NCI-H510A treated with DMSO at 0.1 percent for 48 hours (cell line): ENCODE measurements around the gene IMMT.
A peak's percentile ranks its signal among the peaks of the same experiment; 100 is the strongest.
"Not testable (repeated sequence)": the region's sequence is repeated elsewhere in the genome, so short reads cannot be mapped to it uniquely, and the experiment has no call there.

Source experiments
- DNase-seq: peaks from one replicate; lab custom pipeline; 2025; lab: John Stamatoyannopoulos, UW

IMMT gene

DNA sequence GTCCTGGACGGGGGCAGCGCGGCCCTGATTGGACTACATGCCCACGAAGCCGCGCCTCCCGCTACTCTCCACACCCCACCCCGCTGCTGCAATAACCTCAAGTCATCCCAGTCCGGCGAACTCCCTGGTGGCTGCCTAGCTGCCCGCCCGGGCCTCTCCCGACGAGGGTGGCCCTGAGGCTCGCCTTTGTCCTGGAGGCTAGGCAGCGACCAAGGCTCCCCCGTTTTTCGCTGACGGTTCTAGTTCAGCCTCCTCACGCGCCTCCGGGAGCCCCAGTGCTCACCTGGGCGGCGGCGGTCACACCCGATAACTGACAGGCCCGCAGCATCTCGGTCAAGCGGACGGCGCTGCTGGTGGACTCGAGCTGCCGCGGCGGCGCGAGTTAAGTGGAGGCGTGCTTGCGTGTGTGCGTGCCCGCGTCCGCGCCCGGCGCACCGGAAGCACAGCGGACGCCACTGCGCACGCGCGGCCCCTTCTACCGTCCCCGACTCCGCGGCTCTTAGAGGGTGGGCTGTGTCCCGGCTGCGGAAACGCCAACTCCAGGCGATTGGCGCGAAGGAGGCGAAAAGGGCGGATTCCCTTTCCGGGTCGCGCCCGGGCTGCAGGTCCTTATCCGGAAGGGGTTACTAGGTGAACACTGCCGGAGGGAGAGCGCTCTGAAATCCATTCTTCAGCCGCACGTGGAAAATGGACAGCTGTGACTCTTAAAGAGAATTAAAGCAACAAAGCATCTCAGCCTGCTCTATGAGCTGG lies at the start of gene IMMT:
TSS of gene IMMT (minus strand) at position 408 of the 753 bp plus-strand sequence. CDS start at position 328, 80 bp downstream.
- DNase-seq = peak; percentile 97

DNA sequence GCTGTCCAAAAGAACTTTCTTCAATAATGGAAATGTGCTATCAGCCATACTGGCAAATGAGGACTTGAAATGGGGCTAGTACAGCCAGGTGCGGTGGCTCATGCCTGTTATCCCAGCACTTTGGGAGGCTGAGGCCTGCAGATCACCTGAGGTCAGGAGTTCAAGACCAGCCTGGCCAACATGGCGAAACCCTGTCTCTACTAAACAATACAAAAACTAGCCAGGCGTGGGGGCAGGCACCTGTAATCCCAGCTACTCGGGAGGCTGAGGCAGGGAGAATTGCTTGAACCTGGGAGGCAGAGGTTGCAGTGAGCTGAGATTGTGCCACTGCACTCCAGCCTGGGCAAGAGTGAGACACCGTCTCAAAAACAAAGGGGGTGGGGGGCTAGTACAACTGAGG lies 49.5 kb upstream of the IMMT start:
- DNase-seq = not testable (repeated sequence)

DNA sequence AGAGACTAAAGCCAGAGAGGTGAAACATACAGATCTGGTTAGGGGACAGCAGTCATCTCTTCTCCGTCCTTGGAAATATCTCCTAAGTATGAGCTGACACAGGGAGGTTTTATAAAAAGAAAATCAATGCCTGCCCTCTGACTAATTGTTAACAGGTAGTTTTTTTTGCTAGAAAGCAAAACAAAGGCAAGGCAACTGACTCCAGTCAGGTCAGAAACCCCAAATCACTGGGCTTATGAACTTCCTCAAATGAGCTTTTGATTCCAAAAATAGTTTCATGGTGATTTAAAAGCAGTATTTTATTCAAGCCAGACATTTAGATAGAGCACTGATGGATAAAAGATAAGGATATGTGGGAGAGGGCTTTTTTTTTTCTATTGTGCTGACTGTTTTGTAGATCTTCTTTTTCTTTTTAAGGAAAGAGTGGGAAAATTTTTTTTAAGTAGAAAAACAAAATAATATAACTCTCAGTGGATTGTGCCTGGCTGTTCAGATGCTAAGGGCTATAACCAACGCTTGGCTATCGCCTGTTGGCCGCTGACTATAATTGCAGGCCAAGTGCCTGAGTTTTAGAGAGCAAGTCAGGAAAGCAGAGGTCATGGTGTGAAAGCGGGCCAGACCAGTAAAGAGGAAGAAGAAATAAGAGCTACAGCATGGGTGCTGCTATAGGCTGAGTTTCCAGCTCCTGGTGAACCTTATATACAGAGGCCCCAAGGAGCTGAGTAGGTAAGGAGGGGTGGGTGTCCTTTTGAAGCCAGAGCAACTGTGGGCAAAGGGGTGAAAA lies 48.9 kb upstream of the IMMT start:
- DNase-seq = no peak

DNA sequence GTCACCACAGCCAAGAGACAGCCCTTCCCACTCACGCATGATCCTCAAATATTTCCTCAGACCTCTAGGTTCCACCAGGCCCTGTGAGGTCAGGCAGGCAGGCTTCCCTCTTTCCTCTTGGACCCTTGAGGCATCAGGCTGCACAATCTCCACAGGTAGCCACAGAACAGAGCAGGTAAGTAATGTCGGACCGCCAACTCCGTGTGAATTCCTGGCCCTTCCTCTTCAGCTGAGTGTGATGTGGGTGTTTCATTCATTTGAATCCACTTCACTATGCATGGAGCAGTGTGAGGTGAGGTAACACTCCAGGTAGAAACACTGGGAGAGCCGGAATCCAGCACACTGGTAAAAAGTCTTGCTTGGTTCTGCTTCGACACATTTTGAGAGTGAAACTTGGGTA lies 48.0 kb upstream of the IMMT start:
- DNase-seq = no peak

DNA sequence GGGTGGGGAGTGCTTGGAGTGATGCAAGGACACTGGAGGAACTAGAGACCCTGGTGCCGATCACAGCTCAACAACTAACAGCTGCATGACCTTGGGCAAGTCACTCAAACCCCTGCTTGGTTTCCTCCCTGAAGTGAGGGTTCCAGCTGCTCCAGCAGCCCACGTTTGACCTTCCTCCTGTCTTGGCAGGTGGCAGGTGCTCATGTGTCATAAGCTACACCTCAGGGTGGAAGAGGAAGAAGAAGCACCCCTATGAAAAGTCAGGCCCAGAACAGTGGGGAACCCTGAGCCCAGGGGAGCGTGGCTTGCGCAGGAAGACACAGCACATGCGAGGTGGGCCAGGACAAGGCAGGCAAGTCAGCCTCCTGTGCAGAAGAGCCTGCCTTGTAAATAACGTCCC lies 46.3 kb upstream of the IMMT start:
- no peak for DNase-seq

DNA sequence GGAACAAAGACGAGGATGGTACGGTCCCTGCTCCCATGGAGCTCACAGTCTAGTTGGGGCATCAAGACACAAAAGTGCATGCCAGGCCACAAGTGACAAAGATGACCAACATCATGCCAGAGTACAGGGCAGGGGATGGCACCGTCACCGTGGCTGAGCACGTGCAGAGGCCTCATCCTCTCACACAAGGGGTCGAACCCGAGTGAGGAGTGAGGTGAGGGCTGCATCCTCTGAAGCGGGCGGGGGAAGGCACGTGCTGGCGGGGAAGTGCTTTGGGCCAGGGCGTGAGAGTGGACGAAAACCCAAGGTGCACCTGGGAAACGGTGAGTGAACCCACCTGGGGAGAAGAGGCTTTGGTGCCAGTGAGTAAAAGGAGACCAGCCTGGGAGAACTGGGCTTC lies 45.0 kb upstream of the IMMT start:
- DNase-seq = no peak

DNA sequence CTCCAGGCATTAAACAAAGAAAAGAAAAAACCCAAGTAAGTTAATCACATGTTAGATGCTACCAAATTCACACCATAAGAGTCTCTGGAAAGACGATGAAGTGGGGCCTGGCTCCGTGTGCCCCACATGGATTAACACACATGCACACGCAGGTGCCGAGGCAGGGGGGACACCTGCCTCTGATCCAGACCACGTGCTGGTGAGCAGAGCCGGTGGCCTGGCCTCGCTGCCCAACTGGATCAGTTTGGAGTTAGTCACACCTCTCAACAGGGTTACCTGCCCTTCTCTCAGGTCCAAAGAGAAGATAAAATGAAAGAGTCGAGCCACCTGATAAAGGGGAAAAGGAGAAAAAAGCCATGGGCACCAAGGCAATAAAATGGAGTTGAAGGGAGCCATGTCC lies 44.5 kb upstream of the IMMT start:
- no peak for DNase-seq

DNA sequence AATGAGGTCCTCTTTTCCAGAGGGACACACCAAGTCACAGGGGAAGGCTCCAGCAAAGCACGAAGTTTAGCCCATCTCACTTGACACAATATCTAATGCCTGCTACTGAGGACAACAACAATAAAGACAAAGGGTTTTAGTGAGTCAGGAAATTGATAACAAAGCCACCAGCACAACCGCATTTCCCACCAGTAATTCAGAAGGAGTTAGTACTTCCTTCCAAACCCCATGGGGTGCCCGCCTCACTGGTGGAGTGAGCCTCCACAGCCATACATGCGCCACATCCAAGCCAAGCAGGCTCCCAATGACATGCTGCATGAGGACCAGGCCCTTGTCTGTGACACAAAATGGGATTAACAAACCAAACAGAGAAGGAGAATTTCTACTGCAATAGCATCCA lies 44.1 kb upstream of the IMMT start:
- DNase-seq = no peak

DNA sequence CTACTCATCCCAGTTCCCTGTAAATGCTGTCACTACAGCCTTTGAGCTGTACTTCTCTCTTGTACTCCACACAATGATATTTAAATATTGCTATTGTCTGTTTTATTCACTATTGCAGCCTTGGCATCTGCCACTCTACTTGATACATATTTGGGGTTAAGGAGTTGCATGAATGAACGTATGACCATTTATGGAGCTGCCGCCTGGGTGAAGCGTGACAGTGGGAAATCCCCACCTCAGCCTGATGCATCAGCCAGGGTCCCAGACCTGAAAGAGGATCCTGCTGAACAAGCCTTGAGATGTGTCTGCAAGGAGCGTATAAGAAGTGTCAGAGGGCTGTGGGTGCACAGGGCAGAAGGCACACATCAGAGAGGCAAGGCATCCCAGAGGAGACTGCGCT lies 43.1 kb upstream of the IMMT start:
- DNase-seq = no peak

DNA sequence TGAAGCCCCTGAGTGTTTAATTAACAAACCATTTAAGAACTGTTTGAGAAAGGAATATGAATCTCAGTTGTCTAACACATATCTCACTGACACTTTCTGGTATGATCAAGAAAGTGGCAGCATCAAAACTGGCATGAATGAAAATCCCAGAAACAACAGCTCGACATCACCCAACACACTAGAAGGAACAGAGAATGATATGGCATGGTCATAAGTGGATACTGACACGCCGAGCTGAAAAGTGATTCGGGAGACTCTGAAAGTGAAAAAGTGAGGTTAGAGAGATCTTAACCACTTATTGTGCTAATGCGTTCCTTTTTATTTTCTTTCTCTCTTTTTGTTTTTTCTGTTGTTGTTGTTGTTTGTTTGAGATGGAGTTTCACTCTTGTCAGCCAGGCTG lies 41.9 kb upstream of the IMMT start:
- DNase-seq = no peak

DNA sequence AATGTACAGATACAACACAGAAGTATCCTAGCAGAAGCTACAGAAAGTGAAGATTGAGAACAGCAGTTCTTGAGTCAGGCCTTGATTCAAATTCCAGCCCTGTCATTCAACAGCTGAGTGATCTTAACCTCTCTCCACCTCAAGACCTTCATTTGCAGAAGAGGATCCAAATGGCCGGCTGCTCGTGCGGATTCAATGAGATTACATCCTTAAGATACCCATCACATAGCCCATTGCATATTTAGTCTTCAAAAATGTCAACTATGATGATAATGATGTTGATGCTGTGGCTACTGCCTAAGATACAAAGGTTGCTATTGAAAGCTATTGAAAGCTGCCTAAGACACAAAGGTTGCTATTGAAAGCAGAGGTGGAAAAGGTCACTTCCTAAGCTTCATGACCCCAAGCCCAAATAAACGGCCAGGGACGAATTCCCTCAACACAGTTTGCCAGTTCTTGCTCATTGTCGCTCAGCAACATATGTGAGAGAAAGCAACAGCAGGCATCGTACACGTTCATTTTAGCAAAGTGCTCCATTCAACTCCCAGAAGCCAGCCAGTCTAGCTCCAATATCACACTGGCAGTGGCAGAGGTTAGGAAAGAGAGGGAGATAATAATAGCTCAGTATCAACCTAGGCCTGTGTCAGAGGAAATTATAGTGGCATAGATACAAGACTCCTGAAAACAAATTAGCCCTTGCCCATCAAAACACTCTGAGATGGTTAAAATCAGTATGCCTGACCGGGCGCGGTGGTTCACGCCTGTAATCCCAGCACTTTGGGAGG lies 40.1 kb upstream of the IMMT start:
- no peak for DNase-seq

DNA sequence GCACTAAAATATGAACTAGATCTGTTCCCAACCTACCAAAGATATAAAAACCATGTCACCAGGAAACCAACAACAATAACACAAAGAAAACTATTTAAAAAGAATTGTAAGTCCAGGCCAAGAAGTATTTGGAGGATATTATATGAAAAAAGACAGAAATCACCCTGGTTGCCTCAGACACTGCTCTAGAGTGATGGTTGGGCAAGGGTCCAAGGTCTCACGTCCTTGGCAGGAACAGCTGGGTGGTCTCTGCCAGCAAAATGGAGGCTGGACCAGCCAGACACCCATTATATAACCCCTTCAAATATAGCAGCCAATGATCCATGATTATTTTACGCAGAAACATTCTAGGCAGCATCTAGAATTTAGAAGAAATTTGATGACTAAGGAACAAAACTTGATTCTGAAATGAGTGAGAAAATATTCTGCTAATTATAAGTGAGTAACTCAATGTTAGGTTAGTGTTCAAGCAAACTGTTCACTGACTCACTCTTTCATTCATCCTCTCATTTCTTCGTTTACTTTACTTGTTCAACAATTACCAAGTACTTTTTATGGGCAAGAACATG lies 39.4 kb upstream of the IMMT start:
- DNase-seq = no peak

DNA sequence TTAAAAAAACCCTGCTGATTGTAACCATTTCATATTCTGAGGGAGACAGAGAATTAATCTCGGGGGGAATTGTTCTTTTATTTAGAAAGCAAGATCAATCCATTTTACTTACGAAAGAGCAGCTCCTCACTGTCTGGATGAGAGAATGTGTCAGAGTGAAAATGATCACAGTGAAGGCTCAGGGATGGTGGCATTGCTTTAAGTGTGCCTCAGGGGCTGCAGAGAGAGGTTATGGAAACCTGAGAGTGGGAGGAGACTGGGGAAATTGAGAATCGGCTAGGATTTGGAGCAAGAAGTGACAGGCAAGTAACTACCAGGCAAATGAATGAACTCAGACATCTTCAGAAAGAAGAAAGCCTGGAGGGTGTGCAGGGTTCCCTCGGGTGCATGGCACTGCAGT lies 38.2 kb upstream of the IMMT start:
- no peak for DNase-seq

DNA sequence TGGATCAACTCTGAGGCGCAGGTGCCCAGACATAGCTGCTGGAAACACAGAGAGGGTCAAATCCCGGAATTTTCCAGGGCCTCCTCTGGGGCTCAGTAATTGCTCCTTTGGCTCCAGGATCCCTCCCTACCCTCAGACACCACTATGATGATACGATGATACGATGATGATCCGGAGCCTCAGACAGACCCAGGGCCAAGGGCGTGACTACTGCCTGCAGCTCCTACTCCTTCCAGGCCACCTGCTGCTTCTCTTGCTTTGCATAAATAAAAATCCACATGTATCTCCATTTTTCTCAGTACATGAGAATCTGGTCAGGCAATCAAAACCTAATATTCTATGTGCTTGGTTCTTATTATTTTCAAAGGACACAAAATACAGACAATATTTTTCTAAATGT lies 37.6 kb upstream of the IMMT start:
- no peak for DNase-seq

DNA sequence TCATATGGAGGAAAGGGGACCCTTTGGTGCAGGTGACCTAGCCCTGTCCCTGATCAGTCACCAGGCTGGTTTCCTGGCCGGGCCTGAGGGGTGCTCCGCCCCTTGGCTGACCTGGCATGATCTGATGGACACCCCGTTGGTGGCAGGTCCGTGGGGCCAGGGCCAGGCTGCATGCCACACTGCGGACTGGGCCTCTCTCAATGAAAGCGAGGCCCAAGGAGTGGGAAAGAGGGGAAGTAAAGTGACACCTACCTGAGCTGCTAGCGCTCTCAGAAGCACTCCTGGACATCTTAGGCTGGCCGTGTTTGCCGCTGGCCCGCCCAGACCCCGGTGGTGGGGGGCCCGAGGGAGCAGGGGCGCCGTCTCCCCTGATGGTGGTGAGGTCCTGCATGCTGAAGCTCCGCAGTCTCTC lies 37.1 kb upstream of the IMMT start:
- no peak for DNase-seq

DNA sequence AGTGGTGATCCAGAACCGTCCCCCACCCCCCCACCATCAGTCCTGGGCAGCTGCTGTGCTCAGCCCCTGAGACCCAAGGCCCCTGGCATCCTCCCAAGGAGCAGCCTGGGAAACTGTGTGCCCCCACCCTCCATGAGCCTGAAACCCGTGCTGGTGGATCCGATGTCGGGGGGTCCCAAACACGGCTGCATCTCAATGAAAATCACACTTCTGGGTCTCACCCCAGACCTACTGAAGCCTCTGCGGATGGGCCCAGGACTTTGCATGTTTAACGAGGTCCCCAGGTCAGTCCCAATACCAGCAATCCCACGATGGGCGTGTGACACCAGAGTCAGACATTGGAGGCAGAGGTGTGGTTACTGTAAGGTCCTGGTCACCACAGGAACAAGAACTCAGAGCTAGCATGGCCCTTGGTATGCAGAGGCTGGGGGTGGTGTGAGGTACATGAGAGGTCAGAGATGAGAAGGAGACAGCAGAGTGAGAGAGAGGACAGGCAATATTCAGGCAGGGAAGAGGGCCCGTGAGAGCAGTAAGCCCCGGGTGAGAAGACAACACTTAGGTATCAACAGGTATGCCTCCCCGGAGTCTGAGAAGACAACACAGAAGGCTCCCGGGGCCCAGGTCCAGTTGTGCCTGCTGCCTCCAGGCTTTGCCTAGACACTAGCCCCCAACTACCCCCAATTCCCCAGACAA lies 36.6 kb upstream of the IMMT start:
- no peak for DNase-seq

DNA sequence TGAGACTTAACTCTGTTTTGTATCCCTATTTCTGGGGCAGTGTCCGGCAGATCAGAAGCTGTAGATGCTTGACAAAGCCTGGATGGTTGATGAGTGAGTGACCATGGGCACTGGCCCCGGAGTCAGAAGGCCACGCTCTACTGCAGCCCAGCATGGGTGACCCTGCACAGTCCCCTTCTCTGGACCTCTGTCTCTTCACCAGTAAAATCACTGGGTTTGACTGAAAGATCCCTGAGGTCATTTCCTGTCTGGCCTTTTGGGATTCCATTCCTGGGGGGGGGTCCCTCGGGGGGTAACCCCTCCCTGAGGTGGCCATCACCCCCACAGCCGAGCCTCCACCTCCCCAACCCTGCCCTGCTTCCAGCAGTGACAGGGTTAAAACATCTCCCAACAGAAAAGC lies 35.7 kb upstream of the IMMT start:
- no peak for DNase-seq

DNA sequence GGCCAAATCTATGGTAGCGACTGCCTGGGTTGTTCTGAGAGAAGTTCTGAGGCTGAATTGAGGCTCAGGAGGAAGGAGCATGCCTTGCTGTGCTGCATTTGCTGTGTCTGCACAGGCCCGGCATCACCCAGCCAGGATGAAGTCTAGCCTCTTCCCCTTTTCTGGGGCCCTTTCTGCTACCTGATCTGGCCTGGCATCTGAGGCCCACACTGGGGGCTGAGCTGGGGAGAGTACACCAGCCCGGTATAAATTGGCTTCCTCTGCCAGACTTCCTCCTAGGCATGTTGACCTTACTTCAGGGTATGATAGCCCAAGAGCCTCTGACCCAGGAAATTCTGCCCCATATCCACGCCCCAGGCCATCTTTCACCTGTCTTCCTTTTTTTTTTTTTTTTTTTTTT lies 34.0 kb upstream of the IMMT start:
- DNase-seq = no peak

DNA sequence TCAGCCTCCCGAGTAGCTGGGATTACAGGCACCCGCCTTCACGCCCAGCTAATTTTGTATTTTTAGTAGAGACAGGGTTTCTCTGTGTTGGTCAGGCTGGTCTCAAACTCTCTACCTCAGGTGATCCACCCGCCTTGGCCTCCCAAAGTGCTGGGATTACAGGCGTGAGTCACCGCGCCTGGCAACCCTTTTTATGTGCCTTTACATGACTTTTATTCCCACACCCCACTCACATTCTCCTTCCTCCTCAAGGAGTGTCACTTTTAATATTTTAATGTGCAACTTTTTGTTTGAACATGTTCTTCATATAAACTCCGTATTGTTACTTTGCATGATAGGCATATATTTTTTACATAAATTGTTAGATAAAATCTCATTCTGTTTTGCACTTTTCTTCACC lies 33.3 kb upstream of the IMMT start:
- DNase-seq = not testable (repeated sequence)

DNA sequence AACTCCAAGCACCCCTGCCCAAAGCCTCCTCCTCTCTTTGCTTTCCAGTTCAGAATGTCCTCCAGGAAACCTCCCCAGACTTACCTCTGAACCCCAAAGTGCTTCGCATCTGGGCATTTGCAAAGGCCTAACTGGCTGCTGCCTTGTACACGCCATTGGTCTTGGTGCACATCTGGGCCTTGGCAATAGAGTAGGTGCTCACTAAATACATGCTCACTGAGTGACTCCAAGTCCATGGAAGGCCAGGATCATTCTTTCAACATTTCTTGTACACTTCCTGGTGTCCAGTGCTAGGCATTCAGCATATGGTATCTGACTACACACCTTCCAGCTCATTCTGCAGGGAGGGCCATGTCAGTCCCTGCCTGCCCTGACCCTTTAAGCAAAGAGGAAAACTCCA lies 32.4 kb upstream of the IMMT start:
- no peak for DNase-seq

DNA sequence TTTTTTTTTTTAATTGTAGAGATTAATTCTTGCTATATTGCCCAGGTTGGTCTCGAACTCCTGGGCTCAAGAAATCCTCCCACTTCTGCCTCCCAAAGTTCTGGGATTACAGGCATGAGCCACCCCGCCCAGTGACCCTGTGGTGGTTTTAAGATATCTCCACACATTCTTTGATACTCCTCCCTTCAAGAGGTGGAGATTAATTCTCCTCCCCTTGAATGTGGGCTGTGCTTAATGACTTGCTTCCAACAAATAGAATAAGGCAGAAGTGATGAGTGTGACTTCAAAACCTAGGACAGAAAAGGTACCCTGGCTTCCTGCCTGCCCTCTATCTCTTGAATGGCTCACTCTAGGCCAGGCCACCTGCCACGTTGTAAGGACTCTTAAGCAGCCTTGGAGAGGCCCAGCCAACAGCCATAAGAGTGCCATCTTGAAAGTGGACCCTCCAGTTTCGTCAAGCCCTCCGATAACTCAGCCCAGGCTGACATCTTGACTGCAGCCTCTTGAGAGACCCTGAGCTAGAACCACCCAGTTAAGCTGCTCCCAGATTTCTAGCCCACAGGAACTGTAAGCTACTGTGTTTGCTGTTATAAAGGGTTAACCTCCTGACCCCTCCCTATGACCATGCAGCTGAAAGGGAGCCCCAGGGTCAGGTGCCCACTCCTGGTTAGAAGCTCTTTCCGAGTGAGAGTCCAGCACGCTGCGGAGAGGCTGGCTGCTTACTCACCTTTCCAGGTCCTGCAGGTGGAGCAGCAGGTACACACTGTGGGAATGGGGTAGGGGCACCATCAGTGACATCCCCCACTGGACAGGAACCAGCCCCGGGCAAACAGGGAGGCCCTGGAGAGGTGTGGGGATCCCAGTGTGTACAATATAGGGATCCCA lies 31.6 kb upstream of the IMMT start:
- no peak for DNase-seq
